ENCODE data around the gene MICAL2.

MICAL2 gene

DNA sequence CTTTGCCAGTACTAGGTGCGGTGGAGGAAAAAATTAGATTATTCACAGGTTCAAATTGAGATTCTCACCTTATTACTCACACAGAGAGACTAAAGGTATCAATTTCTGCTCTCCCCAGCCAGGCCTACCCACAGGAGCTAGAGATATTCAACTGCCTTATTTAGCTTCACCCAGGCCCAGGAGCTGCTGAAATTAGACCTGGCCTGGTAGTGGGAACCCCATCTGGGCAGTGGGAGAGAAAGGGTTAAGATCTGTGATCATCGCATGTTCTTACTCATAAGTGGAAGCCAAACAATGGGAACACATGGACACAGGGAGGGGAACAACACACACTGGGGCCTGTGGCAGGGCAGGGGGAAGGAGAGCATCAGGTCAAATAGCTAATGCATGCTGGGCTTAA lies 20.9 kb upstream of the MICAL2 start (continued):
- no peak for TF ChIP-seq HOXA7 (CRISPR knock-in tag; IDR thresholded peaks at IDR 0.05; ENCODE audit: borderline replicate concordance)
- no peak for TF ChIP-seq ZBTB17 (tag by site-specific recombination; IDR thresholded peaks at IDR 0.05)
- no peak for TF ChIP-seq ZNF610 (tag by site-specific recombination; IDR thresholded peaks at IDR 0.05; ENCODE audit: borderline replicate concordance)

DNA sequence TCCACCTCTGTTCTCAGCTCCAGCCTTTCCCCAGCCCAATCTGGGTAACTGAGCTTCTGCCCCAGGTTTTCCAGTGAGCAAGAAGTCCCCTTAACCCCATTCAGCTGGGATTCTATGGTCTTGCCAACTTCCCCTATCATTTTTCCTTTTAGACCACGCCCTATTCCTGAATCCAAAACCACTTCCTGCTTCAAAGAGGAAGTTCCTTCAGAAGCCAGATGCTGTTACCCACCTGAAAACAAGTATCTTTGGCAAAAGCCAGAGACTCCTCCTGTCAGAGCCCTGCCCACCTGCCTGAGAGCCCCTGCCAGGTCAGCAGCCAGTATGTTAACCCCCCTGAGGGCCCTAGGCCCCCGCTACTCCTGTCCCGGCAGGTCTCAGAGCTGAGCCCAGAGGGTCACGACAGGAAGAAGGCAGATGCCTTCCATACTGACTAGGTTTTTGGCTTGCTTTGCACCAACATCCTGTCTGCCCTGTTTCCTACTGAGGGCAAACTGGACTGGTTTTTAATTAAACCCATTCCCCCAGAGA lies 20.3 kb upstream of the MICAL2 start:
- Histone ChIP-seq H3K9me3 (ENCODE audit: control insufficient read depth, insufficient read depth, low read depth, low read length) (no peaks in the 10 kb centered on the region), H3K27ac (ENCODE audit: extremely low read depth, low read depth, low read length) (no peak overlapping the region), H3K4me3 (ENCODE audit: low read depth, low read length) (no peak overlapping the region), H3K36me3 (ENCODE audit: control insufficient read depth in 2 of 2, insufficient read depth in 1 of 2, low read length in 2 of 2) (no peaks in the 10 kb centered on the region), H3K4me1 (ENCODE audit: control insufficient read depth, insufficient read depth, low read length) (no peaks in the 10 kb centered on the region)
- TF ChIP-seq ZNF677 (tag by site-specific recombination; IDR thresholded peaks at IDR 0.05), result no peak
- no peak for TF ChIP-seq ZNF701 (tag by site-specific recombination; IDR thresholded peaks at IDR 0.05)
- no peak for TF ChIP-seq ZNF394 (tag by site-specific recombination; IDR thresholded peaks at IDR 0.05; ENCODE audit: borderline replicate concordance)
- TF ChIP-seq ZNF529 (tag by site-specific recombination; IDR thresholded peaks at IDR 0.05; ENCODE audit: insufficient replicate concordance), result no peak
- TF ChIP-seq ZNF114 (tag by site-specific recombination; IDR thresholded peaks at IDR 0.05), result no peak
- TF ChIP-seq ZEB2 (tag by site-specific recombination; IDR thresholded peaks at IDR 0.05), result no peak
- TF ChIP-seq ZNF132 (tag by site-specific recombination; IDR thresholded peaks at IDR 0.05; ENCODE audit: borderline replicate concordance), result no peak
- TF ChIP-seq, protein P1, sequence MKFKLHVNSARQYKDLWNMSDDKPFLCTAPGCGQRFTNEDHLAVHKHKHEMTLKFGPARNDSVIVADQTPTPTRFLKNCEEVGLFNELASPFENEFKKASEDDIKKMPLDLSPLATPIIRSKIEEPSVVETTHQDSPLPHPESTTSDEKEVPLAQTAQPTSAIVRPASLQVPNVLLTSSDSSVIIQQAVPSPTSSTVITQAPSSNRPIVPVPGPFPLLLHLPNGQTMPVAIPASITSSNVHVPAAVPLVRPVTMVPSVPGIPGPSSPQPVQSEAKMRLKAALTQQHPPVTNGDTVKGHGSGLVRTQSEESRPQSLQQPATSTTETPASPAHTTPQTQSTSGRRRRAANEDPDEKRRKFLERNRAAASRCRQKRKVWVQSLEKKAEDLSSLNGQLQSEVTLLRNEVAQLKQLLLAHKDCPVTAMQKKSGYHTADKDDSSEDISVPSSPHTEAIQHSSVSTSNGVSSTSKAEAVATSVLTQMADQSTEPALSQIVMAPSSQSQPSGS (tag by site-specific recombination; IDR thresholded peaks at IDR 0.05; ENCODE audit: low read depth), result no peak
- TF ChIP-seq ZNF324 (tag by site-specific recombination; IDR thresholded peaks at IDR 0.05), result no peak
- no peak for TF ChIP-seq ZNF138 (tag by site-specific recombination; IDR thresholded peaks at IDR 0.05; ENCODE audit: borderline replicate concordance)
- TF ChIP-seq GLIS1 (tag by site-specific recombination; IDR thresholded peaks at IDR 0.05), result no peak
- TF ChIP-seq SP7 (tag by site-specific recombination; IDR thresholded peaks at IDR 0.05), result no peak
- no peak for TF ChIP-seq ZFHX2 (tag by site-specific recombination; conservative IDR thresholded peaks at IDR 0.05)
- ChIA-PET POLR2A (interaction anchor here (0.6 to 1.4 kb wide), 2 partner anchors 13 to 23 kb away, joined by 3 to 7 read pairs; no protein-coding TSS in a partner anchor), CTCF (interaction anchor here (0.5 to 2.6 kb wide), 5 partner anchors 9 to 1320 kb away, joined by 3 to 12 read pairs (median 3); no protein-coding TSS in a partner anchor)

DNA sequence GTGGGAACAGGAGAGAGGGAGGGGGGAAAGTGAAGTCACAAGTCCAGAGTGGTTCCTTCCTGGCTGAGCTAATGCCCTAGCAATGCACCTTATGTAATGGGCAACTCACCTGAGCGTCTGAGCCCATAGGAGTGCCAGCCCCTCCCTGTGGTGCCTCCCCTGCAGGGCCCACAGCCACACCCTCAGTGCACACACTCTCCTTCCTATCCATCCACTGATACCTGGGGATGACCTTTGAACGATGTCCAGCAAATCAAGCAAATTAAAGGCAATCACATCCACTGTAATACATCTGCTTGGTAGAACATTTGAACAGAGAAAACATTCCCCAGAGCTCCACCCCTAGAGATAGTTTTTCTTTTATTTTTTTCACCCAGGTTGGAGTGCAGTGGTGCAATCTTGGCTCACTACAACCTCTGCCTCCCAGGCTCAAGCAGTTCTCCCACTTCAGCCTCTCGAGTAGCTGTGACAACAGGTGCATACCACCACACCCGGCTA lies 19.6 kb upstream of the MICAL2 start:
- ChIA-PET POLR2A (interaction anchor here (0.6 kb wide), 1 partner anchor 23 kb away, joined by 7 read pairs; no protein-coding TSS in a partner anchor), CTCF (interaction anchor here (0.6 to 1.5 kb wide), 3 partner anchors 9 to 193 kb away, joined by 3 read pairs; no protein-coding TSS in a partner anchor)

DNA sequence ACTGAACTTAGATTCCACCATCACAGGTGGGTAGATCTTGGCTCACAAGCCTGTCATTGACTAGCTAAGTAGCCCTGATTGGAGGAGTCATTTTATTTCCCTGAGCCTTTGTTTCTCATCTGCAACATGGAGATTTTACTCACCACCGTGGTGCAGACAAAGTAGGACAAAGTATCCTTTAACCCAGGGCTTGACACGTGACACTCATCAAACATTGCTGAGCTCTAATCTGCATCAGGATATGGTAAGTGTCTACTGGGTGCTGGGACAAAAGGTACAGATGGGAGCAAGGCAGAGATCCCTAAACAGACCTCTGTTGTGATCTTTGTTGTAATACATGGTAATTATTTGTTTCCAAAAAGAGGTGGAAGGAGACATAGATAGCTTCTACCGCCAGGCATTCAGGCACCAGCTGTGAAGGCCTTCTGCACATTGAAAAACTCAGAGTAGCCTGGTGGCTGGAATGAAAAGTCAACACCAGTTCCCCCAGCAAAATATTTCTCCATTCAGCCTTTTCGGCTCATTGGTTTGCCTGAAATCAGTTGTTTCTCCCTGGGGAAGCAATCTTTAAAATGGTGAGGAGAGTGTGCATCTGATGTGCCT lies 18.3 kb upstream of the MICAL2 start:
- Histone ChIP-seq H3K27ac (ENCODE audit: extremely low read depth, low read depth, low read length) (no peak overlapping the region), H3K4me1 (ENCODE audit: control insufficient read depth, insufficient read depth, low read length) (no peaks in the 10 kb centered on the region)
- POLR2A ChIA-PET, result no interaction called here
- TF ChIP-seq ZNF114 (tag by site-specific recombination; IDR thresholded peaks at IDR 0.05) (no peak), ZNF366 (tag by site-specific recombination; conservative IDR thresholded peaks at IDR 0.05) (no peak), ZNF37A (tag by site-specific recombination; IDR thresholded peaks at IDR 0.05) (no peak), ZNF626 (tag by site-specific recombination; IDR thresholded peaks at IDR 0.05) (no peak), BCL11B (tag by site-specific recombination; IDR thresholded peaks at IDR 0.05; ENCODE audit: low read depth) (no peak)
- TF ChIP-seq, protein P2, sequence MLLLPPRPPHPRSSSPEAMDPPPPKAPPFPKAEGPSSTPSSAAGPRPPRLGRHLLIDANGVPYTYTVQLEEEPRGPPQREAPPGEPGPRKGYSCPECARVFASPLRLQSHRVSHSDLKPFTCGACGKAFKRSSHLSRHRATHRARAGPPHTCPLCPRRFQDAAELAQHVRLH (tag by site-specific recombination; IDR thresholded peaks at IDR 0.05), result no peak
- TF ChIP-seq, protein P3, sequence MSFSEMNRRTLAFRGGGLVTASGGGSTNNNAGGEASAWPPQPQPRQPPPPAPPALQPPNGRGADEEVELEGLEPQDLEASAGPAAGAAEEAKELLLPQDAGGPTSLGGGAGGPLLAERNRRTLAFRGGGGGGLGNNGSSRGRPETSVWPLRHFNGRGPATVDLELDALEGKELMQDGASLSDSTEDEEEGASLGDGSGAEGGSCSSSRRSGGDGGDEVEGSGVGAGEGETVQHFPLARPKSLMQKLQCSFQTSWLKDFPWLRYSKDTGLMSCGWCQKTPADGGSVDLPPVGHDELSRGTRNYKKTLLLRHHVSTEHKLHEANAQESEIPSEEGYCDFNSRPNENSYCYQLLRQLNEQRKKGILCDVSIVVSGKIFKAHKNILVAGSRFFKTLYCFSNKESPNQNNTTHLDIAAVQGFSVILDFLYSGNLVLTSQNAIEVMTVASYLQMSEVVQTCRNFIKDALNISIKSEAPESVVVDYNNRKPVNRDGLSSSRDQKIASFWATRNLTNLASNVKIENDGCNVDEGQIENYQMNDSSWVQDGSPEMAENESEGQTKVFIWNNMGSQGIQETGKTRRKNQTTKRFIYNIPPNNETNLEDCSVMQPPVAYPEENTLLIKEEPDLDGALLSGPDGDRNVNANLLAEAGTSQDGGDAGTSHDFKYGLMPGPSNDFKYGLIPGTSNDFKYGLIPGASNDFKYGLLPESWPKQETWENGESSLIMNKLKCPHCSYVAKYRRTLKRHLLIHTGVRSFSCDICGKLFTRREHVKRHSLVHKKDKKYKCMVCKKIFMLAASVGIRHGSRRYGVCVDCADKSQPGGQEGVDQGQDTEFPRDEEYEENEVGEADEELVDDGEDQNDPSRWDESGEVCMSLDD (tag by site-specific recombination; IDR thresholded peaks at IDR 0.05), result no peak

More for the DNA sequence above, 19.6 kb upstream of the MICAL2 start:
- no peak overlapping the region for H3K4me3 ChIP-seq (ENCODE audit: low read depth, low read length)
- TF ChIP-seq REPIN1 (tag by site-specific recombination; IDR thresholded peaks at IDR 0.05; ENCODE audit: low read depth) (no peak), KLF1 (tag by site-specific recombination; IDR thresholded peaks at IDR 0.05) (0 out of 2 replicates have a peak, but pooled peaks have one; percentile 11), SCRT2 (tag by site-specific recombination; IDR thresholded peaks at IDR 0.05) (0 out of 2 replicates have a peak, but pooled peaks have one; percentile 16), ZNF530 (tag by site-specific recombination; IDR thresholded peaks at IDR 0.05; ENCODE audit: low read depth) (no peak)
- H3K4me1 ChIP-seq (ENCODE audit: control insufficient read depth, insufficient read depth, low read length), result no peaks in the 10 kb centered on the region
- H3K9me3 ChIP-seq (ENCODE audit: control insufficient read depth, insufficient read depth, low read depth, low read length), result no peaks in the 10 kb centered on the region
- no peak overlapping the region for H3K27ac ChIP-seq (ENCODE audit: extremely low read depth, low read depth, low read length)
- H3K36me3 ChIP-seq (ENCODE audit: control insufficient read depth in 2 of 2, insufficient read depth in 1 of 2, low read length in 2 of 2), result no peaks in the 10 kb centered on the region

More for the DNA sequence above, 18.3 kb upstream of the MICAL2 start:
- no peak overlapping the region for H3K4me3 ChIP-seq (ENCODE audit: low read depth, low read length)
- no peaks in the 10 kb centered on the region for H3K36me3 ChIP-seq (ENCODE audit: control insufficient read depth in 2 of 2, insufficient read depth in 1 of 2, low read length in 2 of 2)
- no peaks in the 10 kb centered on the region for H3K9me3 ChIP-seq (ENCODE audit: control insufficient read depth, insufficient read depth, low read depth, low read length)
- CTCF ChIA-PET, result interaction anchor here (0.6 to 1.5 kb wide), 5 partner anchors 9 to 840 kb away, joined by 3 to 4 read pairs (median 3); no protein-coding TSS in a partner anchor

Measured in HEK293 (cell line).